Muscle layer of colon (tissue), 2 donors: ENCODE data around the gene DYRK1A.

Experiments used
- H3K27ac ChIP-seq: one replicate; pipeline ENCODE4 v1.7.0; 2013; ENCODE audit warnings: low read depth, mild to moderate bottlenecking, low read length, moderate library complexity
- H3K27me3 ChIP-seq, 2 donors: one replicate each; pipeline ENCODE4 v1.7.0; 2013; ENCODE audit warnings: low read length in 2 of 2, mild to moderate bottlenecking in 2 of 2; ENCODE audit not compliant: insufficient read depth in 2 of 2, control insufficient read depth in 1 of 2
- H3K36me3 ChIP-seq: one replicate; pipeline ENCODE4 v1.7.0; 2013; ENCODE audit warnings: mild to moderate bottlenecking, low read length; ENCODE audit not compliant: insufficient read depth
- H3K4me1 ChIP-seq: one replicate; pipeline ENCODE4 v1.7.0; 2013; ENCODE audit warnings: mild to moderate bottlenecking, low read length; ENCODE audit not compliant: insufficient read depth
- H3K4me3 ChIP-seq, 2 donors: one replicate each; pipeline ENCODE4 v1.7.0; 2013; ENCODE audit warnings: low read length in 2 of 2, low read depth in 1 of 2, mild to moderate bottlenecking in 1 of 2, moderate library complexity in 1 of 2
- H3K9ac ChIP-seq: one replicate; pipeline ENCODE4 v1.7.0; 2013; ENCODE audit warnings: low read length
- H3K9me3 ChIP-seq: one replicate; pipeline ENCODE4 v1.7.0; 2013; ENCODE audit warnings: mild to moderate bottlenecking, low read length
- donor health status: abdominal sarcoma.
- donor health status: Adenocarcinoma of cecum.

DYRK1A gene

DNA sequence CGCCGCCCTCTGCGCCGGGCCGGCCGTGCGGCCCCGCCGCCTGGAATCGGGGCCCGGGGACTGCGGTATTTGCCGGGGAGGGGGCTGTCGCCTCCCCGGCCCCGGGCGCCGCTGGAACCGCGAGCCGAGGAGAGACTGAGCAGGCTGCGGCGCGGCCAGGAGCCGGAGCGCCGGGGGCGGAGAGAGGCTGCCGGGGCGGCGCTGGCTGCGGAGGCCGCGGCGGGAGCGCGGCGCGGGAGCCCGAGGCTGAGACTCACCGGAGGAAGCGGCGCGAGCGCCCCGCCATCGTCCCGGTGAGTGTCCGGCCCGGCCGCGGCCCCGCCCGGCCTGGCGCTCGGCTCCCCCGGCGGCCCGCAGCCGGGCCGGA, 746 bp downstream of the DYRK1A start:
- H3K36me3 ChIP-seq, result no peaks in the 10 kb centered on the region
- peak overlapping the region; percentile 57 to 93 for H3K4me3 ChIP-seq
- H3K4me1 ChIP-seq, result peaks cover 43% of the 10 kb centered on the region
- no peaks in the 10 kb centered on the region for H3K9me3 ChIP-seq
- no peaks in the 10 kb centered on the region for H3K27me3 ChIP-seq
- no peak overlapping the region for H3K9ac ChIP-seq
- H3K27ac ChIP-seq, result peak overlapping the region; percentile 95

GRCh38 chr21:37367703-37368540, 1.3 kb downstream of the DYRK1A start:
- Histone ChIP-seq H3K9ac (peak overlapping the region; percentile 84), H3K36me3 (no peaks in the 10 kb centered on the region), H3K9me3 (no peaks in the 10 kb centered on the region), H3K27me3 (no peaks in the 10 kb centered on the region), H3K4me3 (peak overlapping the region; percentile 60 to 95), H3K4me1 (peaks cover 46% of the 10 kb centered on the region), H3K27ac (peak overlapping the region; percentile 90)

- H3K9ac ChIP-seq, result peak overlapping the region; percentile 84
- H3K27ac ChIP-seq, result peak overlapping the region; percentile 90
- no peaks in the 10 kb centered on the region for H3K27me3 ChIP-seq
Observed at GRCh38 chr21:37368541-37369279, 2.1 kb downstream of the DYRK1A start.

GRCh38 chr21:37369307-37369854, 2.8 kb downstream of the DYRK1A start:
- peak overlapping the region; percentile 84 for H3K9ac ChIP-seq
- H3K36me3 ChIP-seq, result no peaks in the 10 kb centered on the region
- H3K27ac ChIP-seq, result no peak overlapping the region
- peak overlapping the region in 1 of 2 donors; percentile 95 for H3K4me3 ChIP-seq
- no peaks in the 10 kb centered on the region for H3K27me3 ChIP-seq
- no peaks in the 10 kb centered on the region for H3K9me3 ChIP-seq
- peaks cover 57% of the 10 kb centered on the region for H3K4me1 ChIP-seq

More at GRCh38 chr21:37368541-37369279, 2.1 kb downstream of the DYRK1A start:
- peak overlapping the region; percentile 60 to 95 for H3K4me3 ChIP-seq
- H3K9me3 ChIP-seq, result no peaks in the 10 kb centered on the region
- no peaks in the 10 kb centered on the region for H3K36me3 ChIP-seq
- H3K4me1 ChIP-seq, result peaks cover 53% of the 10 kb centered on the region

- H3K27me3 ChIP-seq, result no peaks in the 10 kb centered on the region
- H3K9ac ChIP-seq, result no peak overlapping the region
- H3K4me3 ChIP-seq, result peak overlapping the region in 1 of 2 donors; percentile 95
- H3K36me3 ChIP-seq, result no peaks in the 10 kb centered on the region
- H3K9me3 ChIP-seq, result no peaks in the 10 kb centered on the region
- H3K27ac ChIP-seq, result no peak overlapping the region
- H3K4me1 ChIP-seq, result peaks cover 56% of the 10 kb centered on the region
Observed at GRCh38 chr21:37370152-37371040, 3.8 kb downstream of the DYRK1A start.

DNA sequence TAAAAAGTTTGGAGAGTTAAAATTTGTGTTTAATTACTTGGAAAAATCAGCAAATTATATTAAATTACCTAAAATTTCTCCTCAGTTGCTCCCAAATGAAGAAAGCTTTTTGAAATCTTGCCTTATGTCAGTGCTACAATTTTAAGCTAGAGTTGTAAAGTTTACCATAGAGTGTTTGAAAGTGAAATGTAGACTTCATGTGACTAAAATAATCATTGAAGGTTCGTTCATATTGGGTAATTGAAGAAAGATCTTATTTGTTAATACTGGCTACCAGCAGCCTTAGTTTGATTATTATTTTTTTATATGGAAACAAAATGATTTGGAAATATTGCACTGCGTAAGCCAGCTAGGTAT, 4.4 kb downstream of the DYRK1A start:
- H3K9ac ChIP-seq, result no peak overlapping the region
- no peaks in the 10 kb centered on the region for H3K36me3 ChIP-seq
- peaks cover 56% of the 10 kb centered on the region for H3K4me1 ChIP-seq
- no peak overlapping the region for H3K27ac ChIP-seq
- H3K27me3 ChIP-seq, result no peaks in the 10 kb centered on the region
- no peaks in the 10 kb centered on the region for H3K9me3 ChIP-seq
- H3K4me3 ChIP-seq, result no peak overlapping the region

GRCh38 chr21:37372127-37372731, 5.7 kb downstream of the DYRK1A start:
- no peaks in the 10 kb centered on the region for H3K27me3 ChIP-seq
- no peaks in the 10 kb centered on the region for H3K36me3 ChIP-seq
- H3K27ac ChIP-seq, result no peak overlapping the region
- no peak overlapping the region for H3K9ac ChIP-seq
- peaks cover 56% of the 10 kb centered on the region for H3K4me1 ChIP-seq
- H3K9me3 ChIP-seq, result no peaks in the 10 kb centered on the region
- H3K4me3 ChIP-seq, result no peak overlapping the region

GRCh38 chr21:37372951-37373350, 6.4 kb downstream of the DYRK1A start:
- Histone ChIP-seq H3K9me3 (no peaks in the 10 kb centered on the region), H3K4me3 (no peak overlapping the region), H3K27me3 (no peaks in the 10 kb centered on the region), H3K9ac (no peak overlapping the region), H3K27ac (no peak overlapping the region), H3K36me3 (no peaks in the 10 kb centered on the region), H3K4me1 (peaks cover 60% of the 10 kb centered on the region)

DNA sequence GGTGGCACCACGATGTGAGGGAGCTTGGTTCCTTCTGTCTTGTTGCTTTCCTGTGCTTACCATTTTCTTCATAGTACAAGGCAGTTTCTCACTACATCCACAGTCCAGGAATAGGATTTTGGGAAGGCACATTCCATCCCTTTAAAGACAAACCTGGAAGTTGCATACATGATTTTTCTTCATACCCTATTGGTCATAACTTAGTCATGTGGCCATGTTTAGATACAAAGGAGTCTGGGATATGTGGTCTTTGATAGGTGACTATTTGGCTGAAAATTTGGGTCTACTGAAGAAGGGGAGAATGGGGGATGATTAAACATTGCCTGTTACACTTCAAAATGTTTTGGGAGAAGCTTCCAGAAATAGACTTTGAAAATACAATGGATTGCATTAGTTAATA, 7.0 kb downstream of the DYRK1A start:
- Histone ChIP-seq H3K9ac (no peak overlapping the region), H3K36me3 (no peaks in the 10 kb centered on the region), H3K4me1 (peaks cover 60% of the 10 kb centered on the region), H3K4me3 (no peak overlapping the region), H3K9me3 (no peaks in the 10 kb centered on the region), H3K27ac (no peak overlapping the region), H3K27me3 (no peaks in the 10 kb centered on the region)

DNA sequence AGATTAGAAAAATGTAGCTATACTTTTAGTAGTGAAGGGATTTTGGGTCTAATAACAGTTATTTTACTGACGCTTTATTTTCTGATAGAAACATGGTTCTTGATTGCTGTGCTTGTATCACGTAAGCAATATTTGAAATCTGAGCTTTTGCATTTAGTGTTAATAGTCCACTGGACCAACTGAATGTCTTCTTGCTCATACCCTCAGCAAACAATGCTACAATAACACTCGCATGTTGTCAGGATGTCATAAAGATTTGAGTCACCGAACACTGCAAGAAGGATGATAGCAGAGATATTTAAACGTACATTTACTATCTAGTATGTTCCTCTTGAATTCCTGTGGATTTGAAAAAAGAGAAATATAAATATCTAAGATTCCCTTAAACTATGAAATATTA, 7.5 kb downstream of the DYRK1A start:
- peaks cover 60% of the 10 kb centered on the region for H3K4me1 ChIP-seq
- no peaks in the 10 kb centered on the region for H3K27me3 ChIP-seq
- no peak overlapping the region for H3K27ac ChIP-seq
- no peaks in the 10 kb centered on the region for H3K9me3 ChIP-seq
- no peak overlapping the region for H3K4me3 ChIP-seq
- no peak overlapping the region for H3K9ac ChIP-seq
- no peaks in the 10 kb centered on the region for H3K36me3 ChIP-seq
